Activated naive CD8-positive, alpha-beta T cell treated with anti-CD3 and anti-CD28 coated beads, Interleukin-2, amount 10 ng/mL, durations not matched to agents 7 days and 5 days (primary cell): ENCODE results near the gene ZBTB7C. TPM values are rescaled to one million over a fixed set of nuclear protein-coding genes. Genes with fewer than 3 reads are reported as not detected.
"Not testable (repeated sequence)": the region's sequence is repeated elsewhere in the genome, so short reads cannot be mapped to it uniquely, and the experiment has no call there.

ENCODE experiments used
- ATAC-seq: fragments of 150-1000 bp; cut with Tn5 transposase; one replicate; pipeline ENCODE4 v1.10.0; 2021; ENCODE audit warnings: low read depth, moderate library complexity
- POLR2A ChIA-PET: fragments of 350-600 bp; sonication (Branson Sonifier 250); formaldehyde crosslinking; loops from one replicate; lab custom pipeline; 2021; ENCODE audit warnings: antibody characterized with exemption; lab: Charles Lee
- DNase-seq: peaks from one replicate; pipeline ENCODE4 v3.0.0; 2021
- H3K27ac Mint-ChIP-seq: one replicate; pipeline ENCODE4 v1.8.0; 2022; ENCODE audit warnings: mild to moderate bottlenecking, mixed read lengths
- H3K27me3 Mint-ChIP-seq: one replicate; pipeline ENCODE4 v1.8.0; 2022; ENCODE audit warnings: mild to moderate bottlenecking, moderate library complexity, mixed read lengths
- H3K36me3 Mint-ChIP-seq: one replicate; pipeline ENCODE4 v1.8.0; 2021; ENCODE audit warnings: mild to moderate bottlenecking, mixed read lengths
- H3K4me1 Mint-ChIP-seq: one replicate; pipeline ENCODE4 v1.8.0; 2021; ENCODE audit warnings: mixed read lengths
- H3K4me3 Mint-ChIP-seq: one replicate; pipeline ENCODE4 v1.8.0; 2022; ENCODE audit warnings: mild to moderate bottlenecking, moderate library complexity, mixed read lengths
- H3K9me3 Mint-ChIP-seq: one replicate; pipeline ENCODE4 v1.8.0; 2021; ENCODE audit warnings: mixed read lengths
- total RNA-seq, 2 experiments: library from RNA; stranded (reverse); gene quantifications; one replicate each; pipeline ENCODE4 v1.2.3, GENCODE V29; 2021

Gene ZBTB7C
- total RNA-seq, 2 experiments from 2014 or later = not detected

DNA sequence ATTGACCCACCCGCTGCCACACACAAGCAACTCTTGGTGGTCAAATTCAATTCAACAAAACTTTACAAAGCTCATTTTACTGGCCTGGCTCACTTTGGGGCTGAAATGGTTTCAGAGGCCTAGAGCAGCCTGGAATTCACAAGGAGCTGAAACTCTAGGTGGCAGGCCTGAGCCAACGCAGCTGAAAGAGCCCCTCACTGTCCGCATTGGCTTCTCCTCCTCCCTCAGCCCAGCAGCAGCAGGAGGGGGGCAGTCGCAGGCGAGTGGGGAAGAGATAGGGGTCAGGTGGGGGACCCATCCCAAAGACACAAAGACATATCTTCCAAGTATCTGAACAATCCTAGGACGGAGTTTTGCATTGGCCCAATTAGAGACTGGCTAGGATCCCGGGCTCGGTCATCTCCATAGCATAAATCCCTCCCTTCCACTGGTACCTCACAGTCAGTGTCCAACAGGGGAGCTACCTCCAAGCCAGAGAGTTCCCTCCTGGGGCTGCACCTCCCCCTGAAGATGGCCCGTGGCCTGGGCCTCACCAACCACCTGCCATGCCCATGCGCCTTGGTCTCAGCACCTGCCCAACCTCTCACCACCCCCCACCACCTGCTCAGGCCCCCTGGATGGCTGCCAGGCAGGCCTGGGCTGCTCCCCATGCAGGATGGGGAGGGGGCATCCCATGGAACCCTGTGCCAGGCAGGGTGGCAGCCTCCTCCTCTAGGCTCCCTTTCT lies 113.4 kb downstream of the ZBTB7C start:
- no peak overlapping the region for H3K4me3 Mint-ChIP-seq
- H3K36me3 Mint-ChIP-seq = no peaks in the 10 kb centered on the region
- H3K27ac Mint-ChIP-seq = no peak overlapping the region
- peaks cover 8% of the 10 kb centered on the region for H3K27me3 Mint-ChIP-seq
- H3K4me1 Mint-ChIP-seq = peaks cover 9% of the 10 kb centered on the region
- H3K9me3 Mint-ChIP-seq = no peaks in the 10 kb centered on the region
- DNase-seq (no peak), ATAC-seq (no peak)
- POLR2A ChIA-PET = no interaction called here

- peaks cover 8% of the 10 kb centered on the region for H3K27me3 Mint-ChIP-seq
- no peaks in the 10 kb centered on the region for H3K36me3 Mint-ChIP-seq
- POLR2A ChIA-PET = no interaction called here
- no peak overlapping the region for H3K27ac Mint-ChIP-seq
- H3K4me3 Mint-ChIP-seq = no peak overlapping the region
- H3K4me1 Mint-ChIP-seq = peaks cover 4% of the 10 kb centered on the region
- DNase-seq = no peak
- H3K9me3 Mint-ChIP-seq = no peaks in the 10 kb centered on the region
- no peak for ATAC-seq
Measured at GRCh38 chr18:48294899-48295585, 114.1 kb downstream of the ZBTB7C start.

DNA sequence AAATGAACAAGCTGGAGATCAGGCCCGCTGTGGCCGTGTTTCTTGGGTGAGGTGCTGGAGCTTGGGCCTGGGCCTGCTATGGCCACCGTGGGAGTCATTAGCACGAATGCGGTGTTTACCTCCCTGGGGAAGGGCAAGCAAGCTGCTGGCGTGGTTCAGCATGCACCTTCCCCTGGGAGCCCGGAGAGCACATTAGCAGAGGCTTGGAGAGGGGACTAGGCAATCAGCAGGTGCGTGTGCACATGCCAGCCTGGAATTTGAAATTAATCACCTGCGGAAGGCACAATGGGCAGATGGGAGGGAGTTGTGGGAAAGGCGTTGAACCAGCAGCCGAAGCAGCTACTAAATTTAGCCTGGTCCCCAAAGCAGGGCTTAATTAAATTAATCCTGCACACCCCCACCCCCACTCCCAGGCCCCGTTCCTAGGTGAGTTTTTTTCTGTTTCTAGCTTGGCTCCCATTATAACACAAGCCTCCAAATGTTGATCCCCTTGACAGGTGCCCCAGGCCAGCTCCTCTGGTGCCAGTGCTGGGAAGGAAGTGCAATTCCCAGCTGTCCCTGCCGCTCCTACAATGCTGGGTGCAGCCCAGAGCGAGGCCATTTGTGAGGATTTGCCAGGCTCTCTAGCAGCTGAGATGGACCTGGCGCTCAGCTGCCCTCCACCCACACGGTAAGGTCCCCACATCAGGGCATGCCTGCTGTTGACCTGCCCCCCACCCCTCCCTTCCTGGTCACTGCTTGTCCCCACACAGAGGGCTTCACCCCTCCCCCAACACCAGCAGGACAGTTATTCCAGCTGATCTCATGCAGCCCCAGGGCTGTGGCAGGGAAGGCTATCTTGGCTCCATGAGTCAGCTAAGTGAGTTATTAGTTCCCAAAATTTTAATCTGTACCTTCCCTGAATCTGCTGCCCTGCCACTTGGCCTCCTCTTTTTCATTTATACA lies 115.0 kb downstream of the ZBTB7C start:
- H3K4me1 Mint-ChIP-seq = peaks cover 2% of the 10 kb centered on the region
- POLR2A ChIA-PET = no interaction called here
- no peak overlapping the region for H3K4me3 Mint-ChIP-seq
- H3K27ac Mint-ChIP-seq = no peak overlapping the region
- DNase-seq (no peak), ATAC-seq (no peak)
- H3K27me3 Mint-ChIP-seq = peaks cover 9% of the 10 kb centered on the region
- H3K36me3 Mint-ChIP-seq = no peaks in the 10 kb centered on the region
- peaks cover under 1% of the 10 kb centered on the region for H3K9me3 Mint-ChIP-seq

GRCh38 chr18:48292782-48293424 lies 116.3 kb downstream of the ZBTB7C start:
- Mint-ChIP-seq H3K9me3 (peaks cover 2% of the 10 kb centered on the region), H3K4me3 (no peak overlapping the region), H3K4me1 (no peaks in the 10 kb centered on the region), H3K36me3 (no peaks in the 10 kb centered on the region), H3K27me3 (peaks cover 10% of the 10 kb centered on the region), H3K27ac (no peak overlapping the region)
- DNase-seq (no peak), ATAC-seq (no peak)
- POLR2A ChIA-PET = no interaction called here

DNA sequence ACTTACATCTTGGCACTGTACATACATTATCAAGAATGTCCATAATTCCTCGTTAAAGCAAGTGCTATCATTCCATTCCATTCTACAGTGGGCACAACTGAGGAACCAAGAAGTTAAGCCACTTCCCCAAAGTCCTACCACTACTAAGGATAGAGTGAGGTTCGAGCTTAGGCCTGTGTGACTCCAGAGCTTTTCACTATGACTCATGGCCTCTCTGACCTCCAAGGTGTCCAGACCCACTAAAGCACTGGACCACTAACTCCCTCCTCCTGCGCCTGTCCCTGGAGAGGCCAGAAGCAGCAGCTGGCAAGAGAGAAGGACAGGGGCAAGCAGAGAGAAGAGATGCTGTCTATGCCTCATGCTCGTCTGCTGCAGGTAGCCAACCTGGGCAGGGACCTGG lies 117.0 kb downstream of the ZBTB7C start:
- H3K36me3 Mint-ChIP-seq = no peaks in the 10 kb centered on the region
- POLR2A ChIA-PET = no interaction called here
- DNase-seq (no peak), ATAC-seq (no peak)
- H3K9me3 Mint-ChIP-seq = peaks cover 2% of the 10 kb centered on the region
- H3K4me1 Mint-ChIP-seq = no peaks in the 10 kb centered on the region
- H3K27ac Mint-ChIP-seq = no peak overlapping the region
- peaks cover 10% of the 10 kb centered on the region for H3K27me3 Mint-ChIP-seq
- H3K4me3 Mint-ChIP-seq = no peak overlapping the region

- DNase-seq = no peak
- no peaks in the 10 kb centered on the region for H3K4me1 Mint-ChIP-seq
Measured at GRCh38 chr18:48290162-48290926, 118.8 kb downstream of the ZBTB7C start.

DNA sequence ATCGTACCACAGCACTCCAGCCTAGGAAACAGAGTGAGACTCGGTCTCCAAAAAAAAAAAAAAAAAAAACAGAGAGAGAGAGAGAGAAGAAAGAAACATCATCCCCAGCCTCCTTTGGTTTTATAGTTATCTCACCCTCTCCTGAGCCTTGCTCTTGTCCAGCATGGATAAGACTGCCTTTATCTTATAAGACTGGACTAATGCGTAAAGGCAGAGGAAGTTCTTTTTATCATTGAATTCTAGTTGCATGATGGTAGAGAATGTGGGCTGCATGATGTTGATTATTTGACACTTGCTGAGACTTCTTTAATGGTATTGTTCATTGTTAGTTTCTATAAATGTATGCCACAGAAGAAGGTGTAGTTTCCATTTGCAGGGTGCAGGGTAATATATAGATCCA lies 124.4 kb downstream of the ZBTB7C start:
- H3K27ac Mint-ChIP-seq = no peak overlapping the region
- no peak overlapping the region for H3K4me3 Mint-ChIP-seq
- H3K4me1 Mint-ChIP-seq = no peaks in the 10 kb centered on the region
- H3K27me3 Mint-ChIP-seq = peaks cover 4% of the 10 kb centered on the region
- ATAC-seq (no peak), DNase-seq (no peak)
- H3K9me3 Mint-ChIP-seq = peaks cover 2% of the 10 kb centered on the region
- no peaks in the 10 kb centered on the region for H3K36me3 Mint-ChIP-seq
- POLR2A ChIA-PET = no interaction called here

More at GRCh38 chr18:48290162-48290926, 118.8 kb downstream of the ZBTB7C start:
- ATAC-seq = no peak
- Mint-ChIP-seq H3K36me3 (no peaks in the 10 kb centered on the region), H3K27ac (no peak overlapping the region), H3K27me3 (peaks cover 10% of the 10 kb centered on the region), H3K4me3 (no peak overlapping the region), H3K9me3 (peaks cover 2% of the 10 kb centered on the region)
- POLR2A ChIA-PET = no interaction called here

GRCh38 chr18:48284011-48284410 lies 125.2 kb downstream of the ZBTB7C start:
- DNase-seq, H3K36me3 Mint-ChIP-seq, H3K27ac Mint-ChIP-seq, H3K4me3 Mint-ChIP-seq, H3K9me3 Mint-ChIP-seq, H3K27me3 Mint-ChIP-seq, H3K4me1 Mint-ChIP-seq, ATAC-seq, POLR2A ChIA-PET: not testable (repeated sequence)

GRCh38 chr18:48281460-48281859 lies 127.7 kb downstream of the ZBTB7C start:
- H3K4me3 Mint-ChIP-seq, H3K9me3 Mint-ChIP-seq, ATAC-seq: not testable (repeated sequence)

DNA sequence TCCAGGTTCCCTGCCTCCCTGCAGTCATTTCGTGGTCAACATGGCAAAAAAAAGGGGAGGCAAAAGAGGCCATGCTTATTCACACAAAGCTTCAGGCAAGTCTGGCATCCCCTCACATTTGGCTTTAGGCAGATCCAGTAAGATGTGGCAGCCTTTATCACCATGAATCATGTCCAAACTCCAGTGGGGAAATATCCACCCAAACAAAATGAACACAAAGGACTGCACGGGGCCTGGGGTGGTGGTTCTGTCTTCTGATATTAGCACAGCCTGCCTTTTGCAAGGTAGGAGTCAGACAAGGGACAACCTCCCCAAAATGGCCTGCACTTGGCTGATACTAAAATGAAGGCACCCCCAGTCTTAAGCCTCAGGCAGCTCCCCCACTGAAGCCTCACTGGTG lies 129.9 kb downstream of the ZBTB7C start:
- POLR2A ChIA-PET = no interaction called here
- ATAC-seq (no peak), DNase-seq (no peak)
- H3K27ac Mint-ChIP-seq = no peak overlapping the region
- peaks cover 1% of the 10 kb centered on the region for H3K9me3 Mint-ChIP-seq
- H3K27me3 Mint-ChIP-seq = peaks cover 4% of the 10 kb centered on the region
- no peaks in the 10 kb centered on the region for H3K4me1 Mint-ChIP-seq
- no peaks in the 10 kb centered on the region for H3K36me3 Mint-ChIP-seq
- no peak overlapping the region for H3K4me3 Mint-ChIP-seq

More at GRCh38 chr18:48281460-48281859, 127.7 kb downstream of the ZBTB7C start:
- DNase-seq, H3K27me3 Mint-ChIP-seq, H3K27ac Mint-ChIP-seq, H3K36me3 Mint-ChIP-seq, H3K4me1 Mint-ChIP-seq, POLR2A ChIA-PET: not testable (repeated sequence)

- POLR2A ChIA-PET = no interaction called here
- Mint-ChIP-seq H3K9me3 (peaks cover 1% of the 10 kb centered on the region), H3K27ac (no peak overlapping the region), H3K27me3 (peaks cover 2% of the 10 kb centered on the region), H3K4me3 (no peak overlapping the region), H3K36me3 (no peaks in the 10 kb centered on the region), H3K4me1 (no peaks in the 10 kb centered on the region)
- ATAC-seq (no peak), DNase-seq (no peak)
Measured at GRCh38 chr18:48278081-48278480, 131.1 kb downstream of the ZBTB7C start.

GRCh38 chr18:48274301-48274700 lies 134.9 kb downstream of the ZBTB7C start:
- ATAC-seq = no peak
- peaks cover 1% of the 10 kb centered on the region for H3K9me3 Mint-ChIP-seq
- H3K27me3 Mint-ChIP-seq = peaks cover 7% of the 10 kb centered on the region

More at GRCh38 chr18:48274301-48274700, 134.9 kb downstream of the ZBTB7C start:
- Mint-ChIP-seq H3K27ac (no peak overlapping the region), H3K36me3 (no peaks in the 10 kb centered on the region), H3K4me3 (no peak overlapping the region), H3K4me1 (no peaks in the 10 kb centered on the region)
- POLR2A ChIA-PET = no interaction called here
- DNase-seq = no peak
